Right cardiac atrium (tissue), 5 donors: ENCODE data around the gene CLPX. TPM values are rescaled to one million over a fixed set of nuclear protein-coding genes. Genes with fewer than 3 reads are reported as not detected.
A peak's percentile ranks its signal among the peaks of the same experiment; 100 is the strongest.
"Not testable (repeated sequence)": the region's sequence is repeated elsewhere in the genome, so short reads cannot be mapped to it uniquely, and the experiment has no call there.

Experiments
- ATAC-seq, 2 donors: fragments of 200-7000 bp; cut with Tn5 transposase; one replicate each; pipeline versions ENCODE4 v1.8.0 to v1.9.1; 2020; ENCODE audit warnings: moderate library complexity in 2 of 2, mild to moderate bottlenecking in 1 of 2
- DNase-seq, 3 donors: peaks; one replicate each; pipeline ENCODE4 v3.0.0-alpha.2; 2020
- H3K27ac ChIP-seq: one replicate; pipeline ENCODE4 v1.5.1; 2013; ENCODE audit warnings: mild to moderate bottlenecking, low read length, control low read depth, moderate library complexity
- H3K27me3 ChIP-seq: one replicate; pipeline ENCODE4 v1.6.1; 2013; ENCODE audit not compliant: control insufficient read depth, insufficient read depth
- H3K4me1 ChIP-seq: one replicate; pipeline ENCODE4 v1.6.1; 2013; ENCODE audit warnings: low read length; ENCODE audit not compliant: control insufficient read depth, insufficient read depth
- H3K4me3 ChIP-seq: one replicate; pipeline ENCODE4 v1.5.1; 2013; ENCODE audit warnings: low read length, control low read depth
- H3K9me3 ChIP-seq: one replicate; pipeline ENCODE4 v1.6.1; 2013; ENCODE audit warnings: low read length; ENCODE audit not compliant: control insufficient read depth
- WGBS: extraction: QIAGEN DNeasy Blood & Tissue Kit; methylation state at CpG from one replicate; pipeline ENCODE4 v1.1.7; 2013; 5-methylcytosine and 5-hydroxymethylcytosine counted together
- intact Hi-C, 4 donors: fragments of 100-400 bp; cut with DNase I; formaldehyde crosslinking; loops; one replicate each; pipeline versions ENCODE4 v1.11.0 to v1.14.0; 2022 to 2023
- long read RNA-seq, 4 donors: library from polyadenylated mRNA; unstranded; transcript quantifications; one replicate each; pipeline ENCODE4 v2.0.0, GENCODE V29; 2020 to 2021
- polyA plus RNA-seq: library from polyadenylated mRNA; stranded (reverse); fragments of 200-250 nt; gene quantifications from one replicate; pipeline ENCODE4 v1.2.3, GENCODE V29; 2013
- total RNA-seq, 4 donors: library from RNA; stranded (reverse); fragmentation: NEBNext Ultra II Directional; extraction: Animal tissue kit (Norgen Biotek cat#: 25700); gene quantifications; one replicate each; pipeline ENCODE4 v1.2.1, GENCODE V29; 2021
- donor health status: healthy with polysubstance abuse.
- donor health status: DM: no; HTN: yes; CAD: no.
- donor health status: DM: no; HTN: no; CAD: no.
- donor health status: DM: no; HTN: yes; CAD: no; lungs with severe emphysema.
- donor health status: DM: yes; HTN: yes; CAD: no.

Gene CLPX
- total RNA-seq (10 to 100 TPM; 44.7 to 51.2 (median 49.2) TPM), polyA plus RNA-seq (15.6 TPM)
- long read RNA-seq, donor 1, full-length matches to known transcripts = 46 of 56 reads
- long read RNA-seq, donor 1, partial matches to known transcripts = 3 of 56 reads
- long read RNA-seq, donor 1, other reads (novel, unspliced or antisense) = 7 of 56 reads
- long read RNA-seq, donor 2, full-length matches to known transcripts = 19 of 23 reads
- long read RNA-seq, donor 2, partial matches to known transcripts = 1 of 23 reads
- long read RNA-seq, donor 2, other reads (novel, unspliced or antisense) = 3 of 23 reads
- long read RNA-seq, donor 3, full-length matches to known transcripts = 78 of 118 reads
- long read RNA-seq, donor 3, partial matches to known transcripts = 26 of 118 reads
- long read RNA-seq, donor 3, other reads (novel, unspliced or antisense) = 14 of 118 reads
- long read RNA-seq, donor 4, full-length matches to known transcripts = 21 of 23 reads
- long read RNA-seq, donor 4, partial matches to known transcripts = 1 of 23 reads
- long read RNA-seq, donor 4, other reads (novel, unspliced or antisense) = 1 of 23 reads

- ATAC-seq (peak; percentile 97), DNase-seq (peak; percentile 94 to 97 (median 96))
- Histone ChIP-seq H3K27ac (peak within 1 kb of the TSS; percentile 98), H3K9me3 (no peaks in the 10 kb centered on the region), H3K27me3 (no peaks in the 10 kb centered on the region), H3K4me3 (peak within 1 kb of the TSS; percentile 97), H3K4me1 (no peaks in the 10 kb centered on the region)
- intact Hi-C loops = loop anchor here (5.0 kb wide), 4 partner anchors 87 to 117 kb away; partner anchors contain the start of genes RNU5A-1 (in 2 of the 4), PARP16 (in 1 of the 4) and RNU5B-1 (in 1 of the 4)
- under 1% methylated on average over 70 of the region's 70 CpGs for WGBS
Measured at GRCh38 chr15:65184868-65185717, at the start of gene CLPX. CLPX (minus strand) TSS chr15:65185342; CDS start chr15:65185153, 189 bp downstream.

GRCh38 chr15:65233696-65234095 lies 48.6 kb upstream of the CLPX start:
- 63% methylated on average over 5 of the region's 5 CpGs for WGBS
- intact Hi-C loops = no loop called here
- H3K9me3 ChIP-seq = no peaks in the 10 kb centered on the region
- DNase-seq = no peak
- H3K27me3 ChIP-seq = no peaks in the 10 kb centered on the region
- no peak overlapping the region for H3K4me3 ChIP-seq
- ATAC-seq = no peak
- H3K4me1 ChIP-seq = no peaks in the 10 kb centered on the region
- no peak overlapping the region for H3K27ac ChIP-seq

GRCh38 chr15:65232520-65232919 lies 47.4 kb upstream of the CLPX start:
- DNase-seq (no peak), ATAC-seq (no peak)
- Histone ChIP-seq H3K27ac (no peak overlapping the region), H3K4me1 (no peaks in the 10 kb centered on the region), H3K9me3 (no peaks in the 10 kb centered on the region), H3K4me3 (no peak overlapping the region), H3K27me3 (no peaks in the 10 kb centered on the region)
- 90% methylated on average over 3 of the region's 3 CpGs for WGBS
- intact Hi-C loops = no loop called here

GRCh38 chr15:65231306-65231705 lies 46.2 kb upstream of the CLPX start:
- DNase-seq (no peak), ATAC-seq (no peak)
- intact Hi-C loops = no loop called here
- Histone ChIP-seq H3K27ac (no peak overlapping the region), H3K4me1 (no peaks in the 10 kb centered on the region), H3K27me3 (no peaks in the 10 kb centered on the region), H3K4me3 (no peak overlapping the region), H3K9me3 (no peaks in the 10 kb centered on the region)
- 93% methylated on average over 10 of the region's 10 CpGs for WGBS

GRCh38 chr15:65226901-65227300 lies 41.8 kb upstream of the CLPX start:
- ATAC-seq, H3K4me1 ChIP-seq, H3K9me3 ChIP-seq, H3K27ac ChIP-seq, intact Hi-C loops, H3K27me3 ChIP-seq, H3K4me3 ChIP-seq, DNase-seq: not testable (repeated sequence)
- WGBS = 79% methylated on average over 4 of the region's 10 CpGs

GRCh38 chr15:65226221-65226620 lies 41.1 kb upstream of the CLPX start:
- 96% methylated on average over 3 of the region's 3 CpGs for WGBS
- DNase-seq = no peak
- Histone ChIP-seq H3K27me3 (no peaks in the 10 kb centered on the region), H3K4me1 (no peaks in the 10 kb centered on the region), H3K4me3 (no peak overlapping the region), H3K27ac (no peak overlapping the region), H3K9me3 (no peaks in the 10 kb centered on the region)
- no peak for ATAC-seq
- intact Hi-C loops = no loop called here

- H3K9me3 ChIP-seq = no peaks in the 10 kb centered on the region
- H3K27ac ChIP-seq = no peak overlapping the region
- H3K4me3 ChIP-seq = no peak overlapping the region
- no peaks in the 10 kb centered on the region for H3K4me1 ChIP-seq
- no peak for DNase-seq
- no peaks in the 10 kb centered on the region for H3K27me3 ChIP-seq
- WGBS = 78% methylated on average over 6 of the region's 6 CpGs
- intact Hi-C loops = no loop called here
- no peak for ATAC-seq
Measured at GRCh38 chr15:65223996-65224395, 38.9 kb upstream of the CLPX start.

- intact Hi-C loops = no loop called here
- Histone ChIP-seq H3K9me3 (no peaks in the 10 kb centered on the region), H3K27ac (no peak overlapping the region), H3K4me1 (no peaks in the 10 kb centered on the region), H3K27me3 (no peaks in the 10 kb centered on the region), H3K4me3 (no peak overlapping the region)
- ATAC-seq (no peak), DNase-seq (no peak)
- 87% methylated on average over 4 of the region's 4 CpGs for WGBS
Measured at GRCh38 chr15:65222891-65223290, 37.7 kb upstream of the CLPX start.

GRCh38 chr15:65221697-65222096 lies 36.6 kb upstream of the CLPX start:
- intact Hi-C loops = no loop called here
- Histone ChIP-seq H3K4me1 (no peaks in the 10 kb centered on the region), H3K27me3 (no peaks in the 10 kb centered on the region), H3K9me3 (no peaks in the 10 kb centered on the region), H3K27ac (no peak overlapping the region), H3K4me3 (no peak overlapping the region)
- WGBS = 89% methylated on average over 2 of the region's 2 CpGs
- DNase-seq (no peak), ATAC-seq (no peak)

- Histone ChIP-seq H3K9me3 (no peaks in the 10 kb centered on the region), H3K4me1 (no peaks in the 10 kb centered on the region), H3K27me3 (no peaks in the 10 kb centered on the region), H3K27ac (no peak overlapping the region), H3K4me3 (no peak overlapping the region)
- ATAC-seq (no peak), DNase-seq (no peak)
- 91% methylated on average over 3 of the region's 3 CpGs for WGBS
- intact Hi-C loops = no loop called here
Measured at GRCh38 chr15:65219137-65219536, 34.0 kb upstream of the CLPX start.
